NCI-H1694 treated with DMSO at 0.1 percent for 48 hours (cell line): ENCODE measurements around the gene STMN3.
A peak's percentile ranks its signal among the peaks of the same experiment; 100 is the strongest.
"Not testable (repeated sequence)": the region's sequence is repeated elsewhere in the genome, so short reads cannot be mapped to it uniquely, and the experiment has no call there.

Source experiments
- DNase-seq: peaks from one replicate; lab custom pipeline; 2025; lab: John Stamatoyannopoulos, UW

Gene STMN3

DNA sequence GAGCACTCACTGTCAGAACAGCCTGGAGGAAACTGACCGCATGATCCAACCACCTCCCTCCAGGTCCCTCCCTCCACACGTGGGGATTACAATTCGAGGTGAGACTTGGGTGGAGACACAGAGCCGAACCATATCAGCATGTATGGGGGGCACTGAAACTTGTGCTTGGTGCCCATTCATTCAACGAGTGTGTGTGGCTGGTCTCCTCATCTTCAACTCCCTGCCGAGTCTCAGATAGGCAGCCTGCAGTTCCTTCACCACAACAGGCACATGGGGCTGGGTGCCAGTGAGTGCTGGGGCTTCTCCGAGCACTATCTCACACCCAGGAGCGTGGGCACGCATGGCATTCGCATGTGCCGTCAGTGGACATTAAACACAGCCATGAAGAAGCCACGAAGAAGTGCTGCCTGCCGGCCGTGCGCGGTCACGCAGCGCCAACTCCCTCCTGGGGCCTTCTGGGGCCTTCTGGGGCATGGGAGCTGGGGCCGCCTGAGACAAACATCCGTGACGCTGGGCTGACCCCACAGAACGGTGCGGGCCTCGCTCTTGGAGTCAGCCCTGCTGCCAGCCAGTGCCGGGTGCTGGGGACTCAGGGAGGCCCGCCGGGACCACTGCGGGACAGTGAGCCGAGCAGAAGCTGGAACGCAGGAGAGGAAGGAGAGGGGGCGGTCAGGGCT lies 4.2 kb upstream of the STMN3 start:
- DNase-seq: no peak

DNA sequence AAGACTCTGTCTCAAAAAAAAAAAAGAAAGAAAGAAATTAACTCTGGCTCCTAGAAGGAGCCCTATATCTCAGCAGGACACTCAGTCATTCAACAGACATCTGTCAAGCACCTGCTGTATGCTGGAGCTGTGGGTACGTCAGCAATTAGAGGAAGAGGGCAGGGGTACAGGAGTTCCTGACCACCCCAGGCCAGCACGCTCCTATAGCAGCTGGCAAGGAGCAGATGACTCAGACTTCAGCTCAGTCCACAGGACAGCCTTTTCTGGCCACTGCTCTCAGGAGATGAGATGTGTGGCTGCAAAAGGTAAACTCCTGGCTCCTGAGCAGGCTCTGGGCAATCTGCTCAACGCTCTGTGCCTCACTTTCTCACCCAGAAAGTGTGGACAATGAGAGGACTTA lies 3.2 kb upstream of the STMN3 start:
- DNase-seq: no peak

DNA sequence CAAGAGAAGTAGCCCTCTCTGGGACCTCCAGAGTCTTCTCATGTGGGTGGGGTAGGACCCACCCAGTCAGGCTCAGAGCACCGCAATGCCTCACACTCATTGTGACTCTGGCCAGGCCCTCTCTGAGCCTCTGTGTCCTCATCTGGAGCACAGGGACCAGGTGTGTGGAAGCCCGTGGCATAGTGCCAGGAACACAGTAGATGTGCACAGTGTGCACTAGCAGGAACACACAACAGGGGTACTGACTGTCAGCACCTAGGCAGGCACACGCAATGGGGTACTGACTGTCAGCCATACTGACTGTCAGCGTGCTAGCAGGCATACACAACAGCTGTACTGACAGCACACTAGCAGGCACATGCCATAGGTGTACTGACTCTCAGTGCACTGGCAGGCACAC lies 2.0 kb upstream of the STMN3 start:
- DNase-seq: no peak

DNA sequence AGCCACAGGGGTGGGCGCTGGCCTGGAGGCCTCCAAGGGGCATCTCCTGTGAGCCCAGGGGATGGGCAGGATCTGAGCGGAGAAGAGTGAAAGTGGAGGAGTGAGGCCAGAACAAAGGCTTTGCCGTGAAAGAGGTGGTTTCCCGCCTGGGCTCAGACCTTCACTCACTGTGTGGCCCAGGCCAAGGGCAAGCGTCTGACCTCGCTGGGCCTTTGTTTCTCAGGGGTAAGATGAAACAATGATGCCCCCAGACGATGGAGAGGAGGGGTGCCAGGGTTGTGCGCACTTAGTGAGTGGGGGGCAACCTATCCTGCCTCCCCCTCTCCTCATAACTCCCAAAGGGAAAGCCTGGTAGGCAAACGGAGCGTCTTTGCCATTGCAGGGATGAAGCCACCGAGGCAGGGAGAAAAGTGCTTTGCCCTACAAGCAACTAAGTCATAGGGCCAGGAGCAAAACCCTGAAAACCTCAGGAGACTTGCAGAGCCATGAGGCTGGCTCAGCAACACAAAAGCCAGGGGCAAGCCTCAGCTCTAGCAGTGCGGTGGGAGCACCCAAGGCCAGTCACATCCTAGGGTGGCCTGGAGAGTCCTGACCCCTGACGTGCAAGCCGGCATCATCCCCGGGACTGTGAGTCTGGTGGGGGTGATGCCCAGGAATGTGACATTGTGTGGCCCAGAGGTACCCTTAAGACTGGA lies 897 bp upstream of the STMN3 start:
- no peak for DNase-seq

GRCh38 chr20:63652192-63652980 lies 838 bp downstream of the STMN3 start:
- DNase-seq: no peak

GRCh38 chr20:63651942-63652191 lies 1.4 kb downstream of the STMN3 start:
- no peak for DNase-seq

- not testable (repeated sequence) for DNase-seq
Measured at GRCh38 chr20:63650486-63650885, 2.7 kb downstream of the STMN3 start.

DNA sequence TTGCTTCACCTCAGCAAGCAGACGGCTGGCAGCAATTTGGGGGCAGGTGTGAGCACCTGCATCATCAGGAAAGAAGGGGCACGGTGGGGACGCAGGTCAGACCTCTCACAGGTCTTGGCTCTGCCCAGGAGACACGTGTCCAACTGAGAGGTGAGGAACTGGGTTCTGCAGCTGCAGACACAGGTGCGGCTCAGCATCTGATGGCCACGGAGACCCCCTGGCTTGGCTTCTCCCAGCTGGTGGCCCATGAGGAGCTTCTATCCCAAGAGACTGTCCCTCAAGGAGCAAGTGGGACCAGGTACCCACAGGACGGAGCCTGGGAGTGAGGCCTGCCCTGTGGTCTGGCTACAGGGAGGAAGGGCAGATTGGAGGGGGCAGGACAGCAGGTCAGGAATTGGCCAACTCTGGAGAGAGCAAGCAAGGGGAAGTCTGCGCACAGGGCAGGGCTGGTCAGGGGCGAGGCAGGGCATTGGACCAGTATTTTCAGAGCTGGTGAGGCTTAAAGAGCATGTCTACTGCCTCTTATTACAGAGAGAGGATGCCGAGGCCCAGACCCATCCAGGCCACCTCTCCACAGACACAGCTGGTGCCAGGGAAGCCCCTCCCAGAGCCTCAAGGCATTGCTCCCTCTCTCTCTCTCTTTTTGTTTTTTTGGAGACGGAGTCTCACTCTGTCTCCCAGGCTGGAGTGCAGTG lies 4.2 kb downstream of the STMN3 start:
- no peak for DNase-seq

DNA sequence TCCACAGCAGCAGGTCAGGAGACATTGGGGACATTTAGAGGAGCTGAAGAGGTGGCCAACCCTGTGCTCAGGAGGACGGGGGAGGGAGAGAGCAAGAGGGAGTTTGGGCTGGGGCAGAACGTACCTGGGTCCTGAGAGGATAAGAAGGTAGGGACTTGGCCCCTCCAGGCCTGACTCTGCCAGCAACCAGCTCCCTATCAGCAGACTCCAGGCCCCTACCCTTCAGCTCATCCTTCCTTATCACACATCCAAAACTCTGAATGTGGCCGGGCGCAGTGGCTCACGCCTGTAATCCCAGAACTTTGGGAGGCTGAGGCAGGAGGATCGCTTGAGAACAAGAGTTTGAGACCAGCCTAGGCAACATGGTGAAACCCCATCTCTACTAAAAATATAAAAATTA lies 5.0 kb downstream of the STMN3 start:
- no peak for DNase-seq

GRCh38 chr20:63645218-63645617 lies 8.0 kb downstream of the STMN3 start:
- no peak for DNase-seq

- DNase-seq: no peak
Measured at GRCh38 chr20:63643946-63644345, 9.3 kb downstream of the STMN3 start.

DNA sequence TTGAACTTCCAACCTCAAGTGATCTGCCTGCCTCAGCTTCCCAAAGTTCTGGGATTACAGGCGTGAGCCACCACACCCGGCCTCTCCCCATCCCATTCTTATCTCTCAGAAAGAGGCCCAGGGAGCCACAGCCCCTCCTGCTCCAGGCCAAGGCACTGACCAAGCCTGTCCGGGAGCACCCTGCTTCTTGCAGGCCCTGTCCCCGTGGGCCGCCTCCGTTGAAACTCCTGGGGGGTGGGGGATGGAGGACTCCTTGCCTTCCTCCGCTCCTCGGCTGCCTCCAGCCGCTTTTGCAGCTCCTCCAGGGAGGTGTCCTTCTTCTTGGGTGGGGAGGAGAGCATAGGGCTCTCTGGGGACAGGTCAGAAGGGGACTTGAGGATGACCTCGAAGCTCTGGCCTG lies 9.7 kb downstream of the STMN3 start:
- no peak for DNase-seq

DNA sequence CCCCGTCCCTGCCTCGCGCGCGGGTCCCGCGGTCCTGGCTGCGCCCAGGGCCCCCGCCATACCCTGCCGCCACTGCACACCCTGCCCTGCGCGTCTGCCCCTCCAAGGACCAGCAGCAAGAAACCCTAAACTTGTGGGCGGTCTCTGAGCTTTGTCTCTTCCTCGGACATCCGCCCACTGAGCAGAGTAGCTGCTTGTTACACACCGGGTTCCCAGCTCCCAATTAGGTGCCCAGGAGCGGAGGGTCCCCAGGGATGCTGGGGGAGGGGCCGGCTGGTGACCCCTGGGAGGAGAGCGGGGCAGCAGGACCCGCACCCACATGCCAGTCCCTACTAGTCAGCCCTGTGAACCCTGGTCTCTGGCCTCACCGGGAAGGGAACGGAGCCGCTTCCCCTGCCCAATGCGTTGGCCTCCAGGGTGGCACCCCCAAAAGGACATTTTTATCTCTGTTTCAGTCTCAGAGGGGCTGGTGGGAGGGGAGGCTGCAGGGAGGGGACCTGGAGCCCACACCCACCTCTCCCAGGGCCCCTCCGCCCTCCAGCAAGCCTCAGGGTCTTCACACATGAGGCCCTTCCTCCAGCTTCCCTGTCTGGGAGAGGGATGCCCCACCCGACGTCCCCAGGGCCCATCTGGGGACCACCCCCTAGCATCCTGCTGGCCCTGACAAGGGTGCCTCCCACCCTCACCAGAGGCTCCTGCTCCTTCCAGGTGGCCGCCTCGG lies 10.5 kb downstream of the STMN3 start:
- no peak for DNase-seq

- peak; percentile 10 for DNase-seq
Measured at GRCh38 chr20:63641792-63642523, 11.3 kb downstream of the STMN3 start.

- no peak for DNase-seq
Measured at GRCh38 chr20:63641146-63641791, 12.0 kb downstream of the STMN3 start.

- DNase-seq: not testable (repeated sequence)
Measured at GRCh38 chr20:63640686-63641085, 12.5 kb downstream of the STMN3 start.

- DNase-seq: no peak
Measured at GRCh38 chr20:63640086-63640485, 13.1 kb downstream of the STMN3 start.

GRCh38 chr20:63639093-63639975 lies 13.9 kb downstream of the STMN3 start:
- no peak for DNase-seq

DNA sequence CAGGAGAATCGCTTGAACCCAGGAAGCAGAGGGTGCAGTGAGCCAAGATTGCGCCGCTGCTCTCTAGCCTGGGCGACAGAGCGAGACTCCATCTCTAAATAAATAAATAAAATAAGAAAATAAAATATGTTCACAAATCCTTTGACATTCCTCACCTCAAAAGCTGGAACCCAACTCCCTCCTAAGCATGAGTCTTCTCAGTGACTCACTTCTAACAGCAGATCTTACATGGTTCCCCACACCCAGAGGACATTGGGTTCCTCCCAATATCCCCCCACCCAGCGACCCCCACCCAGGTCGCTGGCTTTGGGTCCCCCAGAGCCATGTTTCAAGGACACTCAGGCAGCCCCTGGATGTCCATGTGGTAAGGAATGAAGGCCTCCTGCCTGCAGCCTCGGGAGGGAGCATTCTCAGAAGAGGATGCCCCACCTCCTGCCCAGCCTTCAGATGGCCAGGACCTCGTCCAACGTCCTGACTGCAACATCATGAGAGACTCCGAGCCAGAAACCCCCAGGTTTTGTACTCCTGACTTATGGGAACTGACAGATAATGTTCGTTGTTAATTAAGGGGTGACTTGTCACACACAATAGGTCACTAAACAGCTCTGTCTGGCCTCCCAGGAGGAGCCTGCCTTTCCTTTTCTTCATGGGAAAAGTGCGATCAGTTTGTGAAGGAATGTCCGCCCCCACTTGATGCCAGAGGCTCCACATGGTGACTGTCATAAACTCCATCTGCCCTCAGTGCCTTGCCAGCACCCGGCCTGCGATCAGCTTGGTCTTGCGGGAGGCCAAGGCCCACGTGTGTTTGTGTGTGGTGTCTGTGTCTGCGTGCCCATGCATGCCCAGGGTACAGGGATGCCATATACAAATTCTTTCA lies 16.2 kb downstream of the STMN3 start:
- peak; percentile 26 for DNase-seq
